Astrocyte (in vitro differentiated cells and primary cell): Measurements from ENCODE around the gene CLCN7. TPM values are rescaled to one million over a fixed set of nuclear protein-coding genes. Genes with fewer than 3 reads are reported as not detected.

ENCODE experiments used
- DNase-seq: peaks from one replicate; pipeline ENCODE4 v3.0.0-alpha.2; 2010; ENCODE audit warnings: low read depth
- FAIRE-seq: peaks from 2 replicates; lab custom pipeline; 2011; peaks lifted over from hg19 to GRCh38; lab: Jason Lieb, UNC
- H2AFZ ChIP-seq: 2 replicates; pipeline ENCODE4 v1.6.0; 2012; ENCODE audit warnings: low read depth, low read length, inconsistent platforms
- H3K27ac ChIP-seq: 2 replicates; pipeline ENCODE4 v1.5.1; 2011; ENCODE audit warnings: low read depth, low read length, inconsistent platforms
- H3K27me3 ChIP-seq: 2 replicates; pipeline ENCODE4 v1.6.0; 2011; ENCODE audit warnings: low read length, inconsistent platforms; ENCODE audit not compliant: insufficient read depth
- H3K36me3 ChIP-seq: 2 replicates; pipeline ENCODE4 v1.5.1; 2011; ENCODE audit warnings: low read length, inconsistent platforms; ENCODE audit not compliant: insufficient read depth
- H3K4me1 ChIP-seq: 2 replicates; pipeline ENCODE4 v1.5.1; 2011; ENCODE audit warnings: low read length, inconsistent platforms; ENCODE audit not compliant: insufficient read depth
- H3K4me2 ChIP-seq: 2 replicates; pipeline ENCODE4 v1.6.0; 2012; ENCODE audit warnings: low read length, inconsistent platforms
- H3K4me3 ChIP-seq: 2 replicates; pipeline ENCODE4 v1.5.1; 2011; ENCODE audit warnings: low read depth, mild to moderate bottlenecking, low read length, inconsistent platforms; ENCODE audit not compliant: insufficient read depth
- H3K79me2 ChIP-seq: 2 replicates; pipeline ENCODE4 v1.6.0; 2012; ENCODE audit warnings: mild to moderate bottlenecking, low read length, inconsistent platforms; ENCODE audit not compliant: insufficient read depth
- H3K9ac ChIP-seq: 2 replicates; pipeline ENCODE4 v1.6.0; 2012; ENCODE audit warnings: mild to moderate bottlenecking, low read length, inconsistent platforms
- H3K9me3 ChIP-seq: 2 replicates; pipeline ENCODE4 v1.5.1; 2012; ENCODE audit warnings: low read depth, mild to moderate bottlenecking, low read length, inconsistent platforms; ENCODE audit not compliant: insufficient read depth
- H4K20me1 ChIP-seq: 2 replicates; pipeline ENCODE4 v1.6.0; 2012; ENCODE audit warnings: low read length, inconsistent platforms; ENCODE audit not compliant: insufficient read depth
- H3K27ac Mint-ChIP-seq: one replicate; pipeline ENCODE4 v1.8.0; 2021; ENCODE audit warnings: mild to moderate bottlenecking, mixed read lengths; ENCODE audit not compliant: unreplicated experiment
- H3K27me3 Mint-ChIP-seq: one replicate; pipeline ENCODE4 v1.8.0; 2021; ENCODE audit warnings: low read depth, mixed read lengths; ENCODE audit not compliant: unreplicated experiment
- H3K36me3 Mint-ChIP-seq: one replicate; pipeline ENCODE4 v1.8.0; 2021; ENCODE audit warnings: low read depth, mixed read lengths; ENCODE audit not compliant: unreplicated experiment
- H3K4me1 Mint-ChIP-seq: one replicate; pipeline ENCODE4 v1.8.0; 2021; ENCODE audit warnings: low read depth, mixed read lengths; ENCODE audit not compliant: unreplicated experiment
- H3K4me3 Mint-ChIP-seq: one replicate; pipeline ENCODE4 v1.8.0; 2021; ENCODE audit warnings: mild to moderate bottlenecking, moderate library complexity, mixed read lengths; ENCODE audit not compliant: unreplicated experiment
- H3K9me3 Mint-ChIP-seq: one replicate; pipeline ENCODE4 v1.8.0; 2021; ENCODE audit warnings: mild to moderate bottlenecking, mixed read lengths; ENCODE audit not compliant: unreplicated experiment
- EZH2 ChIP-seq: IDR thresholded peaks from 2 replicates; pipeline ENCODE4 v1.6.1; 2012; ENCODE audit warnings: mild to moderate bottlenecking, low read length, inconsistent platforms; ENCODE audit not compliant: insufficient read depth
- total RNA-seq: library from RNA; stranded (reverse); gene quantifications from 2 replicates; pipeline ENCODE4 v1.2.1, GENCODE V29; 2021
- TF ChIP-seq, protein P1 (sequence below): IDR thresholded peaks from 2 replicates; pipeline ENCODE4 v1.5.1; 2011; ENCODE audit warnings: low read depth, mild to moderate bottlenecking, inconsistent platforms, low read length, moderate library complexity; ENCODE audit not compliant: insufficient read depth

CLCN7 gene
- total RNA-seq, 1 donor from 2014 or later, result 66.7 TPM

- H3K36me3 Mint-ChIP-seq, result peaks cover 14% of the 10 kb centered on the region
- H3K27me3 ChIP-seq, result no peaks in the 10 kb centered on the region
- no peaks in the 10 kb centered on the region for H3K9me3 ChIP-seq
- FAIRE-seq (no peak), DNase-seq (no peak)
- H3K4me3 ChIP-seq, result no peak overlapping the region
- no peaks in the 10 kb centered on the region for H3K36me3 ChIP-seq
- TF ChIP-seq EZH2, result no peak
- TF ChIP-seq, protein P1, sequence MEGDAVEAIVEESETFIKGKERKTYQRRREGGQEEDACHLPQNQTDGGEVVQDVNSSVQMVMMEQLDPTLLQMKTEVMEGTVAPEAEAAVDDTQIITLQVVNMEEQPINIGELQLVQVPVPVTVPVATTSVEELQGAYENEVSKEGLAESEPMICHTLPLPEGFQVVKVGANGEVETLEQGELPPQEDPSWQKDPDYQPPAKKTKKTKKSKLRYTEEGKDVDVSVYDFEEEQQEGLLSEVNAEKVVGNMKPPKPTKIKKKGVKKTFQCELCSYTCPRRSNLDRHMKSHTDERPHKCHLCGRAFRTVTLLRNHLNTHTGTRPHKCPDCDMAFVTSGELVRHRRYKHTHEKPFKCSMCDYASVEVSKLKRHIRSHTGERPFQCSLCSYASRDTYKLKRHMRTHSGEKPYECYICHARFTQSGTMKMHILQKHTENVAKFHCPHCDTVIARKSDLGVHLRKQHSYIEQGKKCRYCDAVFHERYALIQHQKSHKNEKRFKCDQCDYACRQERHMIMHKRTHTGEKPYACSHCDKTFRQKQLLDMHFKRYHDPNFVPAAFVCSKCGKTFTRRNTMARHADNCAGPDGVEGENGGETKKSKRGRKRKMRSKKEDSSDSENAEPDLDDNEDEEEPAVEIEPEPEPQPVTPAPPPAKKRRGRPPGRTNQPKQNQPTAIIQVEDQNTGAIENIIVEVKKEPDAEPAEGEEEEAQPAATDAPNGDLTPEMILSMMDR, result no peak
- no peak overlapping the region for H2AFZ ChIP-seq
- no peak overlapping the region for H3K4me3 Mint-ChIP-seq
- H3K27ac ChIP-seq, result no peak overlapping the region
- H4K20me1 ChIP-seq, result peaks cover 11% of the 10 kb centered on the region
- H3K79me2 ChIP-seq, result peaks cover 4% of the 10 kb centered on the region
- H3K4me1 ChIP-seq, result no peaks in the 10 kb centered on the region
- no peak overlapping the region for H3K9ac ChIP-seq
- no peaks in the 10 kb centered on the region for H3K4me1 Mint-ChIP-seq
- H3K4me2 ChIP-seq, result no peak overlapping the region
- H3K27me3 Mint-ChIP-seq, result no peaks in the 10 kb centered on the region
- no peaks in the 10 kb centered on the region for H3K9me3 Mint-ChIP-seq
- no peak overlapping the region for H3K27ac Mint-ChIP-seq
Measured at GRCh38 chr16:1460602-1461138, 14.2 kb downstream of the CLCN7 start.

GRCh38 chr16:1459967-1460366, 14.9 kb downstream of the CLCN7 start:
- no peak overlapping the region for H2AFZ ChIP-seq
- H3K27me3 ChIP-seq, result no peaks in the 10 kb centered on the region
- no peak overlapping the region for H3K27ac Mint-ChIP-seq
- no peaks in the 10 kb centered on the region for H3K27me3 Mint-ChIP-seq
- H3K4me3 ChIP-seq, result no peak overlapping the region
- H3K79me2 ChIP-seq, result no peaks in the 10 kb centered on the region
- H3K4me1 Mint-ChIP-seq, result no peaks in the 10 kb centered on the region
- H3K4me3 Mint-ChIP-seq, result no peak overlapping the region
- H4K20me1 ChIP-seq, result peaks cover 8% of the 10 kb centered on the region
- no peaks in the 10 kb centered on the region for H3K9me3 ChIP-seq
- no peaks in the 10 kb centered on the region for H3K36me3 ChIP-seq
- H3K4me2 ChIP-seq, result no peak overlapping the region
- no peak overlapping the region for H3K27ac ChIP-seq
- no peaks in the 10 kb centered on the region for H3K4me1 ChIP-seq
- peaks cover 13% of the 10 kb centered on the region for H3K36me3 Mint-ChIP-seq
- TF ChIP-seq EZH2, result no peak
- TF ChIP-seq, protein P1, result no peak
- FAIRE-seq (no peak), DNase-seq (no peak)
- H3K9me3 Mint-ChIP-seq, result no peaks in the 10 kb centered on the region
- H3K9ac ChIP-seq, result no peak overlapping the region

DNA sequence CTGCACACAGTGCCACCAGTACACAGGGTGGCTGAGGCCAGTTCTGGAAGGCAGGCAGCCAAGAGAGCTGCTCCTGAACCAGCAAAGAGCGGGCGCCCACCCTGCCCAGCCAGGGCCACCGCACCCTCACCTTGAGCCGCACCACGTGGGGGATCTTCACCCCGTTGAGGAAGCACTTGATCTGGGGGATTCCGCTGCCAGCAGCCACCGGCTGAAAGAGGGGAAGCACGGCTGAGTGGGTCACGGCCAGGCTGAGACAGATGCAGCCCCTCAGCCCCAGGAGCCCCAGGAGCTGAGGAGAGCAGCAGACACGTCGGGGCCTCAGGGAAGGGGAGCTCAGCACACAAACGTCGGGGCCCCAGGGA, 15.9 kb downstream of the CLCN7 start:
- H3K27ac Mint-ChIP-seq, result no peak overlapping the region
- no peaks in the 10 kb centered on the region for H3K9me3 Mint-ChIP-seq
- H2AFZ ChIP-seq, result no peak overlapping the region
- H3K27me3 ChIP-seq, result no peaks in the 10 kb centered on the region
- peaks cover 8% of the 10 kb centered on the region for H4K20me1 ChIP-seq
- FAIRE-seq, result no peak
- no peaks in the 10 kb centered on the region for H3K4me1 Mint-ChIP-seq
- no peak overlapping the region for H3K27ac ChIP-seq
- no peaks in the 10 kb centered on the region for H3K36me3 ChIP-seq
- H3K4me3 ChIP-seq, result no peak overlapping the region
- TF ChIP-seq EZH2, result no peak
- TF ChIP-seq, protein P1, result no peak
- no peak overlapping the region for H3K4me3 Mint-ChIP-seq
- no peaks in the 10 kb centered on the region for H3K9me3 ChIP-seq
- DNase-seq, result no peak
- peaks cover 11% of the 10 kb centered on the region for H3K36me3 Mint-ChIP-seq
- H3K4me2 ChIP-seq, result no peak overlapping the region
- no peak overlapping the region for H3K9ac ChIP-seq
- no peaks in the 10 kb centered on the region for H3K27me3 Mint-ChIP-seq
- no peaks in the 10 kb centered on the region for H3K4me1 ChIP-seq
- H3K79me2 ChIP-seq, result no peaks in the 10 kb centered on the region
